ENCODE results near the gene R3HDM2.

R3HDM2 gene

DNA sequence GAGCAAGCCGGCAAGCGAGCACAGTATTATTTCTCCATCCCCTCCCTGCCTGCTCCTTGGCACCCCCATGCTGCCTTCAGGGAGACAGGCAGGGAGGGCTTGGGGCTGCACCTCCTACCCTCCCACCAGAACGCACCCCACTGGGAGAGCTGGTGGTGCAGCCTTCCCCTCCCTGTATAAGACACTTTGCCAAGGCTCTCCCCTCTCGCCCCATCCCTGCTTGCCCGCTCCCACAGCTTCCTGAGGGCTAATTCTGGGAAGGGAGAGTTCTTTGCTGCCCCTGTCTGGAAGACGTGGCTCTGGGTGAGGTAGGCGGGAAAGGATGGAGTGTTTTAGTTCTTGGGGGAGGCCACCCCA, 218.2 kb downstream of the R3HDM2 start:
- no peak for DNase-seq

DNA sequence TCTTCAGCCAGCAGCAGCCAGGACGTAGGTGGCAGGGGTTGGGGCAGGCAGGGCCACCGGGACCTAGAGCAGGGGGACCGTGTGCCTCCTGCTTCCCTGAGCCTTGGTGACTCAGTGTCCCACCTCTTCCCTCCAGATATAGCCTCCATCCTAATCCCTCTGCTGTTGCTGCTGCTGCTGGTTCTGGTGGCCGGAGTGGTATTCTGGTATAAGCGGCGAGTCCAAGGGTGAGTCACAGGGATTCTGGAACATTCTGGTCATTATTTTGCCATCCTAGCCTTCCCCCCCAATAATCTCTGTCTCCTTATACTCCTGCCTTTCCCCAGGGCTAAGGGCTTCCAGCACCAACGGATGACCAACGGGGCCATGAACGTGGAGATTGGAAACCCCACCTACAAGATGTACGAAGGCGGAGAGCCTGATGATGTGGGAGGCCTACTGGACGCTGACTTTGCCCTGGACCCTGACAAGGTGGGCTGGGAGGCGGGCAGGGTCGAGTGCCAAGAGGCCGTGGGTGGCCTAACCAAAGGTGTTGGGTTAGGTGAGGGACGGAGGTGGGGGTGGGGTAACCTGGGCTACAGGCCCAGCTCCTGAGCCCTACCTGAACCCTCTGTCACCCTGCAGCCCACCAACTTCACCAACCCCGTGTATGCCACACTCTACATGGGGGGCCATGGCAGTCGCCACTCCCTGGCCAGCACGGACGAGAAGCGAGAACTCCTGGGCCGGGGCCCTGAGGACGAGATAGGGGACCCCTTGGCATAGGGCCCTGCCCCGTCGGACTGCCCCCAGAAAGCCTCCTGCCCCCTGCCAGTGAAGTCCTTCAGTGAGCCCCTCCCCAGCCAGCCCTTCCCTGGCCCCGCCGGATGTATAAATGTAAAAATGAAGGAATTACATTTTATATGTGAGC, 218.8 kb downstream of the R3HDM2 start:
- no peak for DNase-seq

DNA sequence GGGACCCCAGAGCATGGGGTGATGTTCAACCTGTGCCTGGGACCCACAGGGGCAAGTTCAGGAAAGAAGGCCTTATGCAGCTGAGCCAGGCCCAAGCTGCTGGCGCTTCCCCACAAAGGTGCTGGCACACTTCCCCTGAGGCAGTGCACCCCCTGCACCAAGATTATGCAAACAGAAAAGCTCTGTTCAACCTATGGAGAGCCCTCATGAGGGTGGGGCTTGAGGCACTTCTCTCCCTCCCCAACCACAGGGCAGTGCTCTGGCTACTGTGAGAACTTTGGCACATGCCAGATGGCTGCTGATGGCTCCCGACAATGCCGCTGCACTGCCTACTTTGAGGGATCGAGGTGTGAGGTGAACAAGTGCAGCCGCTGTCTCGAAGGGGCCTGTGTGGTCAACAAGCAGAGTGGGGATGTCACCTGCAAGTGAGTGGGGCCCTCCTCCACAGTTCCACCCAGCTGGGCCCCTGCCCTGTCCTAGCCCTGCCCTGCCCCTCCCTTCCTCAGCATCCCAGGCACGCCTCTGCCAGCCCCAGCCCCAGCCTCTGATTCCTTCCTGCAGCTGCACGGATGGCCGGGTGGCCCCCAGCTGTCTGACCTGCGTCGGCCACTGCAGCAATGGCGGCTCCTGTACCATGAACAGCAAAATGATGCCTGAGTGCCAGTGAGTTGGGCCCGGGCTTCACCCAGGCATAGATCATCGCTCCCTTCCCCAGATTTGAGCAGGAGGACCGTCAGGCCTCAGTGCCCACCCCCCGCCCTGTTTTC, 219.7 kb downstream of the R3HDM2 start:
- DNase-seq, result no peak

- no peak for DNase-seq
Measured at GRCh38 chr12:57210461-57210860, 220.4 kb downstream of the R3HDM2 start.

DNA sequence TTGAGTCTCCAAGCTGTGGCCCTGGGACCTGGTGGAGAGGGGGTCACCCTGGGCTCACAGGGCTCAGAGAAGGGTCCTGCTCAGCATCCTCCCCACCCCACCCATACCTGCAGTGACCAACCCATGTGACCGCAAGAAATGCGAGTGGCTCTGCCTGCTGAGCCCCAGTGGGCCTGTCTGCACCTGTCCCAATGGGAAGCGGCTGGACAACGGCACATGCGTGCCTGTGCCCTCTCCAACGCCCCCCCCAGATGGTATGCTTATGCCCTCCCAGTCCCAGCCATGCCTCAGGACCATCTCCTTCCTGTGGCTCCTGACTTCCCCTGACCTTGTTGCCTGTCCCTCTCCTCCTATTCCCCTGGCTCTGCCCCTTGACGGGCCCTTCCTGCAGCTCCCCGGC, 220.9 kb downstream of the R3HDM2 start:
- no peak for DNase-seq

GRCh38 chr12:57208631-57209282, 222.1 kb downstream of the R3HDM2 start:
- DNase-seq, result no peak

- no peak for DNase-seq
Measured at GRCh38 chr12:57207731-57208630, 222.9 kb downstream of the R3HDM2 start.

- DNase-seq, result no peak
Measured at GRCh38 chr12:57205931-57206330, 224.9 kb downstream of the R3HDM2 start.

- DNase-seq, result no peak
Measured at GRCh38 chr12:57205186-57205585, 225.7 kb downstream of the R3HDM2 start.

DNA sequence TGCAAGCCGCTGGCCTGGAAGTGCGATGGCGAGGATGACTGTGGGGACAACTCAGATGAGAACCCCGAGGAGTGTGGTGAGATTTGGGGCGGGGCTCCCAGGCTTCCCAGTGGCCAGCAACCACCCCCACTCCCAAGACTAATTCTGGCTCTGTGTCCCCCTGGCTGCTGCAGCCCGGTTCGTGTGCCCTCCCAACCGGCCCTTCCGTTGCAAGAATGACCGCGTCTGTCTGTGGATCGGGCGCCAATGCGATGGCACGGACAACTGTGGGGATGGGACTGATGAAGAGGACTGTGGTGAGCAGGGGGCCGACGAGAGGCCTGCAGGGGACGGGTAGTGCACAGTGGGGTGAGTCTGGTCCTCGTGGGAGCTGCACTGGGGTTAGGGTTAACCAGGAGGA, 226.4 kb downstream of the R3HDM2 start:
- no peak for DNase-seq

- no peak for DNase-seq
Measured at GRCh38 chr12:57203791-57204190, 227.1 kb downstream of the R3HDM2 start.
